IMR-90 (cell line): ENCODE data around the gene NUCB1. TPM values are rescaled to one million over a fixed set of nuclear protein-coding genes. Genes with fewer than 3 reads are reported as not detected.

Experiments used
- ATAC-seq: fragments of 200-7000 bp; cut with Tn5 transposase; 2 replicates; pipeline ENCODE4 v1.9.1; 2020; ENCODE audit warnings: low read depth, mild to moderate bottlenecking, moderate library complexity
- BruUV-seq: library from RNA; stranded (reverse); fragments of 400-500 nt; replicated peaks from 2 replicates; lab custom pipeline; 2021; lab: Mats Ljungman, UMichigan
- CTCF ChIA-PET: fragments of 300-600 bp; formaldehyde crosslinking; extraction: SDS; loops from one replicate; lab custom pipeline; 2021; ENCODE audit warnings: antibody characterized with exemption; lab: Yijun Ruan, JAX
- POLR2A ChIA-PET: fragments of 300-600 bp; sonication (Branson Sonifier 250); formaldehyde crosslinking; loops from one replicate; lab custom pipeline; 2022; ENCODE audit warnings: antibody characterized with exemption; ENCODE audit not compliant: unreplicated experiment; lab: Charles Lee
- DNase-seq: peaks from one replicate; pipeline ENCODE4 v3.0.0; 2013
- H2AFZ ChIP-seq: replicated peaks from 2 replicates; pipeline ENCODE3; 2013; ENCODE audit warnings: low read length, mild to moderate bottlenecking; ENCODE audit not compliant: poor library complexity
- H2AK5ac ChIP-seq: 2 replicates; pipeline ENCODE4 v1.6.1; 2013; ENCODE audit warnings: low read depth, low read length, inconsistent platforms
- H2AK9ac ChIP-seq: replicated peaks from 2 replicates; pipeline ENCODE3; 2013; ENCODE audit warnings: mild to moderate bottlenecking, low read depth, low read length, moderate library complexity; ENCODE audit not compliant: poor library complexity
- H2BK120ac ChIP-seq: 2 replicates; pipeline ENCODE4 v1.6.1; 2013; ENCODE audit warnings: low read depth, low read length, inconsistent platforms
- H2BK15ac ChIP-seq: 3 replicates; pipeline ENCODE4 v1.6.1; 2013; ENCODE audit warnings: low read depth, low read length, inconsistent platforms
- H2BK20ac ChIP-seq: 2 replicates; pipeline ENCODE4 v1.6.1; 2013; ENCODE audit warnings: low read depth, mild to moderate bottlenecking, inconsistent platforms, low read length, moderate library complexity
- H2BK5ac ChIP-seq: 2 replicates; pipeline ENCODE4 v1.6.1; 2013; ENCODE audit warnings: mild to moderate bottlenecking, low read depth, low read length, inconsistent platforms; ENCODE audit not compliant: poor library complexity, severe bottlenecking
- H3K14ac ChIP-seq: replicated peaks from 2 replicates; pipeline ENCODE4 v1.6.1; 2013; ENCODE audit warnings: low read depth, low read length, inconsistent platforms
- H3K18ac ChIP-seq: 2 replicates; pipeline ENCODE4 v1.6.1; 2013; ENCODE audit warnings: low read depth, low read length, control low read depth
- H3K23ac ChIP-seq: 2 replicates; pipeline ENCODE4 v1.6.1; 2013; ENCODE audit warnings: low read depth, low read length, inconsistent platforms
- H3K27ac ChIP-seq: 2 replicates; pipeline ENCODE4 v1.5.1; 2013; ENCODE audit warnings: mild to moderate bottlenecking, control low read depth, low read length; ENCODE audit not compliant: insufficient read depth
- H3K27me3 ChIP-seq: 2 replicates; pipeline ENCODE4 v1.6.1; 2013; ENCODE audit warnings: low read length; ENCODE audit not compliant: control insufficient read depth, insufficient read depth
- H3K36me3 ChIP-seq: 2 replicates; pipeline ENCODE4 v1.6.1; 2013; ENCODE audit warnings: low read length, mixed read lengths; ENCODE audit not compliant: control insufficient read depth, insufficient read depth
- H3K4ac ChIP-seq: 2 replicates; pipeline ENCODE4 v1.6.1; 2013; ENCODE audit warnings: low read depth, low read length, inconsistent platforms
- H3K4me1 ChIP-seq: 2 replicates; pipeline ENCODE4 v1.6.1; 2013; ENCODE audit warnings: low read length, mixed read lengths; ENCODE audit not compliant: control insufficient read depth, insufficient read depth
- H3K4me2 ChIP-seq: 2 replicates; pipeline ENCODE4 v1.6.1; 2013; ENCODE audit warnings: low read depth, mild to moderate bottlenecking, control low read depth, low read length, moderate library complexity
- H3K4me3 ChIP-seq: 2 replicates; pipeline ENCODE4 v1.5.1; 2013; ENCODE audit warnings: low read depth, mild to moderate bottlenecking, control low read depth, low read length, moderate library complexity; ENCODE audit not compliant: insufficient read depth
- H3K56ac ChIP-seq: 2 replicates; pipeline ENCODE4 v1.6.1; 2013; ENCODE audit warnings: low read length, inconsistent platforms; ENCODE audit not compliant: insufficient read depth; ENCODE audit errors: extremely low read depth
- H3K79me1 ChIP-seq, 2 experiments: 2 replicates each; pipeline ENCODE4 v1.6.1; 2013; ENCODE audit warnings: low read length in 2 of 2, inconsistent platforms in 1 of 2, low read depth in 1 of 2
- H3K9ac ChIP-seq: 2 replicates; pipeline ENCODE4 v1.6.1; 2013; ENCODE audit warnings: low read depth, low read length, control low read depth
- H3K9me1 ChIP-seq: 2 replicates; pipeline ENCODE4 v1.6.1; 2013; ENCODE audit warnings: low read length, inconsistent platforms; ENCODE audit not compliant: insufficient read depth
- H3K9me3 ChIP-seq: 2 replicates; pipeline ENCODE4 v1.6.1; 2013; ENCODE audit warnings: low read length; ENCODE audit not compliant: control insufficient read depth, insufficient read depth
- H4K20me1 ChIP-seq: 2 replicates; pipeline ENCODE4 v1.6.1; 2013; ENCODE audit warnings: low read length, inconsistent platforms; ENCODE audit not compliant: insufficient read depth
- H4K5ac ChIP-seq: 2 replicates; pipeline ENCODE4 v1.6.1; 2013; ENCODE audit warnings: mild to moderate bottlenecking, low read depth, low read length, control low read depth
- H4K8ac ChIP-seq, 2 experiments: 2 replicates each; pipeline ENCODE4 v1.6.1; 2013; ENCODE audit warnings: low read depth in 2 of 2, low read length in 2 of 2, control low read depth in 1 of 2, inconsistent platforms in 1 of 2
- H4K91ac ChIP-seq: 2 replicates; pipeline ENCODE4 v1.6.1; 2013; ENCODE audit warnings: low read depth, low read length, inconsistent platforms; ENCODE audit not compliant: insufficient read depth
- CEBPB ChIP-seq: IDR thresholded peaks from 2 replicates; pipeline ENCODE4 v1.6.1; 2012; ENCODE audit warnings: low read depth, low read length, improper control_type of control experiment
- MAFK ChIP-seq: IDR thresholded peaks from 2 replicates; pipeline ENCODE4 v1.6.1; 2012; ENCODE audit warnings: low read depth, low read length, improper control_type of control experiment
- MAZ ChIP-seq: IDR thresholded peaks from 2 replicates; pipeline ENCODE4 v1.6.1; 2012; ENCODE audit warnings: low read depth, mild to moderate bottlenecking, low read length, improper control_type of control experiment, moderate library complexity, borderline replicate concordance
- NFE2L2 ChIP-seq: fragments of 150-350 bp; IDR thresholded peaks from 2 replicates; pipeline ENCODE4 v1.6.1; 2016; ENCODE audit warnings: low read depth, mild to moderate bottlenecking, low read length
- POLR2A ChIP-seq: IDR thresholded peaks from 2 replicates; pipeline ENCODE4 v1.6.1; 2012; ENCODE audit warnings: mild to moderate bottlenecking, low read depth, low read length
- RAD21 ChIP-seq: IDR thresholded peaks from 2 replicates; pipeline ENCODE4 v1.6.1; 2012; ENCODE audit warnings: low read length, improper control_type of control experiment
- RFX5 ChIP-seq: IDR thresholded peaks from 2 replicates; pipeline ENCODE4 v1.8.0; 2012; ENCODE audit warnings: low read depth, mild to moderate bottlenecking, low read length, moderate library complexity
- SMC3 ChIP-seq: fragments of 150-350 bp; IDR thresholded peaks from 2 replicates; pipeline ENCODE4 v1.6.1; 2016; ENCODE audit warnings: low read depth, mild to moderate bottlenecking, antibody characterized with exemption, low read length, moderate library complexity
- WGBS, 2 experiments: methylation state at CpG; one replicate each; pipeline versions ENCODE4 v1.1.5 to v1.1.7; 2013; ENCODE audit warnings: missing lambda C conversion rate in 2 of 2; ENCODE audit not compliant: insufficient read length in 1 of 2; ENCODE audit errors: extremely low coverage in 2 of 2; 5-methylcytosine and 5-hydroxymethylcytosine counted together
- dilution Hi-C: fragments of 300-500 bp; cut with HindIII; formaldehyde crosslinking; loops from one replicate; pipeline ENCODE4 v1.14.3; 2018; ENCODE audit warnings: low sequenced_read_pairs; ENCODE audit not compliant: unreplicated experiment
- in situ Hi-C: fragments of 300-500 bp; cut with MboI; formaldehyde crosslinking; loops from 3 replicates; pipeline ENCODE4 v1.14.3; 2019; ENCODE audit warnings: low sequenced_read_pairs, inconsistent platforms, mixed read lengths
- intact Hi-C: fragments of 100-400 bp; cut with micrococcal nuclease; formaldehyde crosslinking; loops from 2 replicates; pipeline ENCODE4 v1.10.0; 2022
- polyA plus RNA-seq, 3 experiments: library from polyadenylated mRNA; depleted of rRNA; stranded (reverse); fragments of >200 nt; gene quantifications; 2 replicates each; pipeline ENCODE4 v1.2.3, GENCODE V29; 2012; ENCODE audit warnings: low replicate concordance in 1 of 3
- total RNA-seq: library from RNA; depleted of rRNA; stranded (reverse); fragments of >200 nt; gene quantifications from 2 replicates; pipeline ENCODE4 v1.2.3, GENCODE V29; 2012
- TF ChIP-seq, protein P1 (sequence below): conservative IDR thresholded peaks from 2 replicates; pipeline ENCODE4 v1.5.1; 2012; ENCODE audit warnings: mild to moderate bottlenecking, low read depth, low read length, improper control_type of control experiment
- TF ChIP-seq, protein P2 (sequence below): fragments of 150-350 bp; IDR thresholded peaks from 2 replicates; pipeline ENCODE4 v1.6.1; 2017; ENCODE audit warnings: mild to moderate bottlenecking, antibody characterized with exemption, low read length, low read depth

The NUCB1 gene
- total and polyA plus RNA-seq, 2 of the 4 experiments (the other 2 are of a cell fraction) = 37.3 to 253 TPM

DNA sequence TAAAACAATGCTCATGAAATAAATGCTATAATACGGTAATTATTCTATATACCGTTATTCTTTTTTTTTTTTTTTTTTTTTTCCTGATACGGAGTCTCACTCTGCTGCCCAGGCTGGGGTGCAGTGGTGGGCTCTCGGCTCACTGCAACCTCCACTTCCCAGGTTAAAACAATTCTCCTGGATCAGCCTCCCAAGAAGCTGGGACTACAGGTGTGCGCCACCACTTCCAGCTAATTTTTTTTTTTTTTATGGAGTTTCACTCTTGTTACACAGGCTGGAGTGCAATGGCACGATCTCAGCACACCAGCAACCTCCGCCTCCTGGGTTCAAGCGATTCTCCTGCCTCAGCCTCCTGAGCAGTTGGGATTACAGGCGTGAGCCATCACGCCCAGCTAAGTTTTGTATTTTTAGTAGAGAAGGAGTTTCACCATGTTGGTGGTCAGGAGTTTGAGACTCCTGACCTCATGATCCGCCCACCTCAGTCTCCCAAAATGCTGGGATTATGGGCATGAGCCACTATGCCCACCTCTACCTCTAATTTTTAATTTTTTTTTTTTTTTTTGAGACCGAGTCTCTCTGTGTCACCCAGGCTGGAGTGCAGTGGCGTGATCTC is 21.0 kb upstream of the NUCB1 start:
- H3K36me3 ChIP-seq = peaks cover 29% of the 10 kb centered on the region

More for the DNA sequence above, 21.0 kb upstream of the NUCB1 start:
- H4K5ac ChIP-seq = no peak overlapping the region
- 100% methylated on average over 2 of the region's 13 CpGs; no CpG with 5 or more reads in 1 of the 2 experiments for WGBS, 2 experiments
- H2BK15ac ChIP-seq = no peak overlapping the region
- dilution Hi-C loops = no loop called here
- H3K4me1 ChIP-seq = peaks cover 4% of the 10 kb centered on the region; the same call in 1 of the 2 replicates
- H3K9me1 ChIP-seq = 0 out of 2 replicates have a peak, but pooled peaks cover 3% of the 10 kb centered on the region
- ATAC-seq = no peak
- no peak overlapping the region for H3K4me3 ChIP-seq
- CTCF ChIA-PET = no interaction called here
- no peak overlapping the region for H3K23ac ChIP-seq
- H3K79me1 ChIP-seq = peaks cover 0 to 40% of the 10 kb centered on the region in 2 experiments; a peak in 3 of 4 replicates
- no TSS peak for BruUV-seq
- H4K8ac ChIP-seq = no peak overlapping the region
- H2AK5ac ChIP-seq = no peak overlapping the region
- H3K9me3 ChIP-seq = peaks cover 4% of the 10 kb centered on the region; the same call in 1 of the 2 replicates
- H3K4ac ChIP-seq = no peak overlapping the region
- H2AK9ac ChIP-seq = no peak overlapping the region
- no peaks in the 10 kb centered on the region for H3K27me3 ChIP-seq
- no peak overlapping the region for H2AFZ ChIP-seq
- no peak overlapping the region for H2BK120ac ChIP-seq
- POLR2A ChIA-PET = interaction anchor here (0.6 kb wide), 2 partner anchors 10 to 22 kb away, joined by 3 read pairs; no protein-coding TSS in a partner anchor
- no peak overlapping the region for H2BK20ac ChIP-seq
- no peak overlapping the region for H4K91ac ChIP-seq
- no peak overlapping the region for H3K18ac ChIP-seq
- DNase-seq = no peak
- H3K9ac ChIP-seq = no peak overlapping the region
- H3K14ac ChIP-seq = no peak overlapping the region
- no peak overlapping the region for H3K27ac ChIP-seq
- in situ Hi-C loops = no loop called here
- no peak overlapping the region for H3K4me2 ChIP-seq
- H4K20me1 ChIP-seq = peaks cover 51% of the 10 kb centered on the region
- no peak for TF ChIP-seq RFX5
- TF ChIP-seq RAD21 = no peak
- no peak for TF ChIP-seq CEBPB
- no peak for TF ChIP-seq MAFK
- TF ChIP-seq, protein P1, sequence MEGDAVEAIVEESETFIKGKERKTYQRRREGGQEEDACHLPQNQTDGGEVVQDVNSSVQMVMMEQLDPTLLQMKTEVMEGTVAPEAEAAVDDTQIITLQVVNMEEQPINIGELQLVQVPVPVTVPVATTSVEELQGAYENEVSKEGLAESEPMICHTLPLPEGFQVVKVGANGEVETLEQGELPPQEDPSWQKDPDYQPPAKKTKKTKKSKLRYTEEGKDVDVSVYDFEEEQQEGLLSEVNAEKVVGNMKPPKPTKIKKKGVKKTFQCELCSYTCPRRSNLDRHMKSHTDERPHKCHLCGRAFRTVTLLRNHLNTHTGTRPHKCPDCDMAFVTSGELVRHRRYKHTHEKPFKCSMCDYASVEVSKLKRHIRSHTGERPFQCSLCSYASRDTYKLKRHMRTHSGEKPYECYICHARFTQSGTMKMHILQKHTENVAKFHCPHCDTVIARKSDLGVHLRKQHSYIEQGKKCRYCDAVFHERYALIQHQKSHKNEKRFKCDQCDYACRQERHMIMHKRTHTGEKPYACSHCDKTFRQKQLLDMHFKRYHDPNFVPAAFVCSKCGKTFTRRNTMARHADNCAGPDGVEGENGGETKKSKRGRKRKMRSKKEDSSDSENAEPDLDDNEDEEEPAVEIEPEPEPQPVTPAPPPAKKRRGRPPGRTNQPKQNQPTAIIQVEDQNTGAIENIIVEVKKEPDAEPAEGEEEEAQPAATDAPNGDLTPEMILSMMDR = no peak
- no peak for TF ChIP-seq MAZ
- TF ChIP-seq POLR2A = no peak
- TF ChIP-seq, protein P2, sequence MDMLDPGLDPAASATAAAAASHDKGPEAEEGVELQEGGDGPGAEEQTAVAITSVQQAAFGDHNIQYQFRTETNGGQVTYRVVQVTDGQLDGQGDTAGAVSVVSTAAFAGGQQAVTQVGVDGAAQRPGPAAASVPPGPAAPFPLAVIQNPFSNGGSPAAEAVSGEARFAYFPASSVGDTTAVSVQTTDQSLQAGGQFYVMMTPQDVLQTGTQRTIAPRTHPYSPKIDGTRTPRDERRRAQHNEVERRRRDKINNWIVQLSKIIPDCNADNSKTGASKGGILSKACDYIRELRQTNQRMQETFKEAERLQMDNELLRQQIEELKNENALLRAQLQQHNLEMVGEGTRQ = no peak
- no peak for TF ChIP-seq SMC3
- no peak for TF ChIP-seq NFE2L2
- intact Hi-C loops = no loop called here
- no peak overlapping the region for H2BK5ac ChIP-seq
- no peak overlapping the region for H3K56ac ChIP-seq
